ENCODE results near the gene TNFRSF1B.

Gene TNFRSF1B

DNA sequence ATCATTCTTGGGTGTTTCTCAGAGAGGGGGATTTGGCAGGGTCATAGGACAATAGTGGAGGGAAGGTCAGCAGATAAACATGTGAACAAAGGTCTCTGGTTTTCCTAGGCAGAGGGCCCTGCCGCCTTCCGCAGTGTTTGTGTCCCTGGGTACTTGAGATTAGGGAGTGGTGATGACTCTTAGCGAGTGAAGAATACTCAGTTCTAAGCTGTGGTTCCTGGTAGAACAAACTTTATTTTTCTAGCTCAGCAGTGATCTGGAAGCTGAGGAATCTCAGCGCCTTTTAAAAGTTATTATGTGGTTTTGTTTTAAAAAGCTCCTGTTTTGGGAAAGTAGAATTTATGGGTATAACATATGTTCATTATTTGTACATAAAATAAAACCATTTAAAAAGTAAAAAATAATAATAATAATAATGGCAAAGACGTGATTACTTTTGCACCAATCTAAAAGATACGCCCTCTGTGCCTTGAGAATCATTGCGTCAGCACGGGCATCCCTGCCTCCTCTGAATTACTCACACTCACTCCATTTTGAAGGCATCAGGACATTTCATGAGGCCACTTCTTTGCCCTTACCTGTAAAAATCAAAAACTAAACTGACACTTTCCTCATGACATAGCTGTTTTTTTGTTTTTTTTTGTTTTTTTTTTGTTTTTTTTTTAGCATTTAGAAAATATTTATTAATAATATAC lies 29.7 kb upstream of the TNFRSF1B start:
- H3K4me1 Mint-ChIP-seq: peaks cover 47% of the 10 kb centered on the region
- no peak for ATAC-seq
- H3K4me3 Mint-ChIP-seq: no peak overlapping the region
- no peak overlapping the region for H3K27ac Mint-ChIP-seq
- H3K36me3 Mint-ChIP-seq: peaks cover 5% of the 10 kb centered on the region
- H3K27me3 Mint-ChIP-seq: no peaks in the 10 kb centered on the region
- no peaks in the 10 kb centered on the region for H3K9me3 Mint-ChIP-seq

GRCh38 chr1:12138196-12139168 lies 28.3 kb upstream of the TNFRSF1B start:
- no peaks in the 10 kb centered on the region for H3K9me3 Mint-ChIP-seq
- H3K4me3 Mint-ChIP-seq: no peak overlapping the region
- H3K27me3 Mint-ChIP-seq: no peaks in the 10 kb centered on the region
- H3K36me3 Mint-ChIP-seq: peaks cover 5% of the 10 kb centered on the region
- ATAC-seq: no peak
- peaks cover 52% of the 10 kb centered on the region for H3K4me1 Mint-ChIP-seq
- peak overlapping the region; percentile 82 for H3K27ac Mint-ChIP-seq

DNA sequence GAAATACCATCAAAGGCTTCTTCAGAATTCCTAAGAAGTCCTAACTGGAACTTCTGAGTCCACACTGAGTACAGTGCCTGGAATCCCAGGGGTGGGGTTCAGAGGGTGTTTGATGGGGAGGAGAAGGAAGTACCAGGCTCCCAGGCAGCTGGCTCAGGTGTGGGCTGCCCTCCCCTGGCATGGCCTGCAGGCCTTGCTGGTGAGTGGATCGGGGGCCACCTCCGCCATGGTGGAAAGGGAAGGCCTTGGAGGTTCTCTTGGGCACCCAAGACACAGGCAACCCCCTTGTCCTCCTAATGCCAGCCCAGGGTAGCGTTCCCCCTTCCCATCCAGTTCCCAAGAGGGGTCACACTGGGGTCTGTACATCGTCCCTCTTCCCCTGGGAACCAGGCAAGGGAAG lies 26.8 kb upstream of the TNFRSF1B start:
- Mint-ChIP-seq H3K27ac (peak overlapping the region; percentile 82), H3K4me1 (peaks cover 67% of the 10 kb centered on the region), H3K9me3 (no peaks in the 10 kb centered on the region), H3K27me3 (no peaks in the 10 kb centered on the region), H3K36me3 (peaks cover 5% of the 10 kb centered on the region), H3K4me3 (no peak overlapping the region)
- ATAC-seq: no peak

DNA sequence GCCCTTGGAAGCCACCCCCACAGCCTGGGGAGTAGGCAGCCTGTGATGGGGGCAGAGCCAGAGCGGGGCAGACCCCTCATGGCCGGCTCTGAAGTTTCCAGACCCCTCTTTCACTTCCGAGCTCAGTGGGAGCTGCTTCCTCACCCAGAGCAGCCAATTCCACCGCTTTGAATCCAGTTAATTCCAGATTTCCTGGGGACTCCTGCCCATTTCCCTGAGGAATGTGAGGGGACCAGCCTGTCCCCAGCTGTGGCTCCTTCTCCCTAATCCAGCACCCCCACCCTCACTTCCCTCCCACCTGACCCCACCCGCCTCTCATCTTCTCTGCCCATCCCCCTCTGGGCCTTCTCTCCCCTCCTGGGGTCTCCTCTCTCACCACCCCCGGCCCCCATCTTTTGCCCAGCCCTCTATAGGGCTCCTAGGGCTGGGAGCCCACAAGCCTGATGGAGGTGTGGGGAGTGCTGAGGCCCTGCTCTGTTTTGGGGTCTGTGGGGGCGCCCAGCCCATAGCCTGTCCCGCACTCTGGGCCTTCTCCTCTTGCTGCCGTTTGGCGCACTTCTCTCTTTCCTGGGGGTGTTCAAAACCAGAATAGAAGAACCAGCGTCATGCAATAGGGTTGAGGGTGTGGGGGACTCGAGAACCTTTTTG lies 26.2 kb upstream of the TNFRSF1B start:
- peaks cover 5% of the 10 kb centered on the region for H3K36me3 Mint-ChIP-seq
- no peak overlapping the region for H3K4me3 Mint-ChIP-seq
- no peaks in the 10 kb centered on the region for H3K27me3 Mint-ChIP-seq
- H3K4me1 Mint-ChIP-seq: peaks cover 73% of the 10 kb centered on the region
- no peaks in the 10 kb centered on the region for H3K9me3 Mint-ChIP-seq
- no peak for ATAC-seq
- H3K27ac Mint-ChIP-seq: peak overlapping the region; percentile 82

DNA sequence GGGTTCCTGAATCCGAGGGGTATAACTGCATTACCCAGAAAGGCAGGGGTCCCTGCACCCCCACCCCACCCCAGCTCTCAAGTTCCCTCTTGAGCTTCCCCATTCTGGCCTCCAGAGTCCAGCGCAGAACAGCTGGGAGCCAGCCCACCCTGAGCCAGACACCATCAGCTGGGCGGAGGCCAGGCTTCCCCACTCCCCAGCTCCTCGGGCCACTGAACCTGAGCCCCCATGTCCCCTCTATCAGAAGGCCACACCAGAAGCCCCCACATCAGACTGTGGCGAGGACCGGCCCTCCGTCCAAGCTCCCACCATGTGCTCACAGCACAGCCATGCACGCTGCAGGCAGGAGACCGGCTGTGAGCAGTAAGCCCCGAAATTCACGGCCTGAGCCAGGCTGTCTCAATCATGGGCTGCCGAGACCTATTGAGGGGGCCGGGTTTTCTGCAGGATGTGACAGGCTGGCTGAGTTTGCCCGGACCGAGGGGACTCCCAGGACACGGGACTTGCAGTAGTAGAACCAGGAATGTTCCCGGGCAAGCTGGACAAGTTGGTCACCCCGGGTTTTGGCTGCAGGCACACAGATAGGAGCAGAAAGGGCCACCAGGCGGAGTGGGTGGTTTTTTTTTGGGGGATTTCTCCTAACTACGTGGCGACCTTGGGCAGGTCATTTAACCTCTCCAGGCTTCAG lies 25.5 kb upstream of the TNFRSF1B start:
- Mint-ChIP-seq H3K4me1 (peaks cover 80% of the 10 kb centered on the region), H3K4me3 (peak overlapping the region; percentile 16), H3K36me3 (peaks cover 5% of the 10 kb centered on the region), H3K9me3 (no peaks in the 10 kb centered on the region), H3K27ac (peak overlapping the region; percentile 82), H3K27me3 (no peaks in the 10 kb centered on the region)
- ATAC-seq: no peak

DNA sequence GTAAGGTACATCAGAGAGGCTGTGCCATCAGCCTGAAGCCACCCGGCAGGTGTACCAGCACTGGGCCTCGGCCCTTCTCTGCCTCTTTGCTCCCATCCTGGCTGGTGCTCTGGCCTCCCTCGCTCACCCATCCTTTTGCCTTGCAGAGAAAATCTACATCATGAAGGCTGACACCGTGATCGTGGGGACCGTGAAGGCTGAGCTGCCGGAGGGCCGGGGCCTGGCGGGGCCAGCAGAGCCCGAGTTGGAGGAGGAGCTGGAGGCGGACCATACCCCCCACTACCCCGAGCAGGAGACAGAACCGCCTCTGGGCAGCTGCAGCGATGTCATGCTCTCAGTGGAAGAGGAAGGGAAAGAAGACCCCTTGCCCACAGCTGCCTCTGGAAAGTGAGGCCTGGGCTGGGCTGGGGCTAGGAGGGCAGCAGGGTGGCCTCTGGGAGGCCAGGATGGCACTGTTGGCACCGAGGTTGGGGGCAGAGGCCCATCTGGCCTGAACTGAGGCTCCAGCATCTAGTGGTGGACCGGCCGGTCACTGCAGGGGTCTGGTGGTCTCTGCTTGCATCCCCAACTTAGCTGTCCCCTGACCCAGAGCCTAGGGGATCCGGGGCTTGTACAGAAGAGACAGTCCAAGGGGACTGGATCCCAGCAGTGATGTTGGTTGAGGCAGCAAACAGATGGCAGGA lies 24.5 kb upstream of the TNFRSF1B start:
- H3K4me1 Mint-ChIP-seq: peaks cover 90% of the 10 kb centered on the region
- H3K36me3 Mint-ChIP-seq: peaks cover 5% of the 10 kb centered on the region
- peak overlapping the region; percentile 82 for H3K27ac Mint-ChIP-seq
- no peaks in the 10 kb centered on the region for H3K27me3 Mint-ChIP-seq
- no peak overlapping the region for H3K4me3 Mint-ChIP-seq
- no peaks in the 10 kb centered on the region for H3K9me3 Mint-ChIP-seq
- no peak for ATAC-seq

- Mint-ChIP-seq H3K4me1 (peaks cover 93% of the 10 kb centered on the region), H3K4me3 (no peak overlapping the region), H3K27ac (peak overlapping the region; percentile 82), H3K27me3 (no peaks in the 10 kb centered on the region), H3K36me3 (peaks cover 5% of the 10 kb centered on the region), H3K9me3 (no peaks in the 10 kb centered on the region)
- peak; percentile 3 for ATAC-seq
Measured at GRCh38 chr1:12142891-12143630, 23.7 kb upstream of the TNFRSF1B start.

GRCh38 chr1:12143631-12144155 lies 23.1 kb upstream of the TNFRSF1B start:
- ATAC-seq: peak; percentile 74
- Mint-ChIP-seq H3K36me3 (peaks cover 5% of the 10 kb centered on the region), H3K4me1 (peaks cover 93% of the 10 kb centered on the region), H3K4me3 (no peak overlapping the region), H3K9me3 (no peaks in the 10 kb centered on the region), H3K27me3 (no peaks in the 10 kb centered on the region), H3K27ac (peak overlapping the region; percentile 82)

- ATAC-seq: no peak
- H3K4me1 Mint-ChIP-seq: peaks cover 94% of the 10 kb centered on the region
- H3K4me3 Mint-ChIP-seq: no peak overlapping the region
- H3K36me3 Mint-ChIP-seq: peaks cover 3% of the 10 kb centered on the region
- peak overlapping the region; percentile 82 for H3K27ac Mint-ChIP-seq
- H3K9me3 Mint-ChIP-seq: no peaks in the 10 kb centered on the region
- H3K27me3 Mint-ChIP-seq: no peaks in the 10 kb centered on the region
Measured at GRCh38 chr1:12144236-12144635, 22.6 kb upstream of the TNFRSF1B start.

DNA sequence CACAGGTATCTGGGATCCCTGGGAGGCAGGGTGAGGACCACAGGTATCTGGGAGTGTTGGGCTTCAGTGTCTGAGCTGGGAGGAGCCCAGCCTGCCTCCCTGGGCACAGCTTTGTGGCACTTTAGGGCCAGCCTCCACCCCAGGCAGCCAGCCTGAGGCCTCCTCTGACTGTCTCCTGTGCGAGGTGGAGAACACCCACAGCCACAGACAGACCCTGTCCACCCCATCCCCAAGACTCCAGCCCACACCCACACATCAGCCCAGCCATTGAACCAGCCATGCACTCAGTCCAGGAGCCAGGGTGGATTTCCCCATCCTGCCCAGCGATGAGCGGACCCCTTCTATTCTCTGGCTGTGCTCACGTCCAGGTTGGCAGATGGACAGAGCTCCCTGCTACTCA lies 21.8 kb upstream of the TNFRSF1B start:
- H3K4me3 Mint-ChIP-seq: no peak overlapping the region
- peaks cover 94% of the 10 kb centered on the region for H3K4me1 Mint-ChIP-seq
- no peaks in the 10 kb centered on the region for H3K27me3 Mint-ChIP-seq
- peaks cover 4% of the 10 kb centered on the region for H3K36me3 Mint-ChIP-seq
- H3K9me3 Mint-ChIP-seq: no peaks in the 10 kb centered on the region
- no peak for ATAC-seq
- peak overlapping the region; percentile 82 for H3K27ac Mint-ChIP-seq

DNA sequence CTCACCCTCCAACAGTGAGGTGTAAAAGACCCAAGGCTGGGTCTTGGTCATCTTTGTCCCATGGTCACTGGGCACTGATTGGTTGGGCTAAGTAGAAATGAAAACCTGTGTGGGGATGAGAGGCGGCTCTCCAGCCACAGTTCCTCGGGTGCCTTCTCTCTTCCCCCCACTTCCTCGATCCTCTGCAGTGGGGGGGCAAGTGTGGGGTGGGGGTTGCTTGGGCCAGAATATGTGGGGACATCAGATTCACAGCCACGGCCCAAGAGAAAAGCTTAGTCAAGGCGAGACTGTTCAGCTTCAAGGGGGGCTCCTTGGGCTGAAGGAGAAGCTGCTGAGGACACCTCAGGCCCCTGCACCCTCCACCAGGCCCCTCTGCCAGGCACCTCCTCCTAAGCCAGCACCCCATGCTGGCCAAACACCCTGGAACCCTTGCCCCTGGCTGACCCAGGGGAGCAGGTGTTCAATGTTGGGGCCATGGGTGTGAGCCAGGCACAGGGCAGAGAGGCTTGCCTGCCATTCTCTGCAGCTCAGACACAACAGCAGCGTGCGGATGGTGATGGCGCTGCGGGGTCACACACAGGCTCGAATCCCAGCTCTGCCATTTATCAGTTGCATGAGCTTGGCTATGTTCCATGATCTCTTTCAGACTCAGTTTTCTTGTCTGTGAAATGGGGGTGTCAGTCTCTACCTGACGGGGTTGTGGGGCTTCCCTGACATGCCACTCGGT lies 21.0 kb upstream of the TNFRSF1B start:
- H3K36me3 Mint-ChIP-seq: peaks cover 4% of the 10 kb centered on the region
- no peaks in the 10 kb centered on the region for H3K9me3 Mint-ChIP-seq
- no peak overlapping the region for H3K4me3 Mint-ChIP-seq
- no peak for ATAC-seq
- H3K27ac Mint-ChIP-seq: peak overlapping the region; percentile 82
- H3K27me3 Mint-ChIP-seq: no peaks in the 10 kb centered on the region
- peaks cover 98% of the 10 kb centered on the region for H3K4me1 Mint-ChIP-seq

DNA sequence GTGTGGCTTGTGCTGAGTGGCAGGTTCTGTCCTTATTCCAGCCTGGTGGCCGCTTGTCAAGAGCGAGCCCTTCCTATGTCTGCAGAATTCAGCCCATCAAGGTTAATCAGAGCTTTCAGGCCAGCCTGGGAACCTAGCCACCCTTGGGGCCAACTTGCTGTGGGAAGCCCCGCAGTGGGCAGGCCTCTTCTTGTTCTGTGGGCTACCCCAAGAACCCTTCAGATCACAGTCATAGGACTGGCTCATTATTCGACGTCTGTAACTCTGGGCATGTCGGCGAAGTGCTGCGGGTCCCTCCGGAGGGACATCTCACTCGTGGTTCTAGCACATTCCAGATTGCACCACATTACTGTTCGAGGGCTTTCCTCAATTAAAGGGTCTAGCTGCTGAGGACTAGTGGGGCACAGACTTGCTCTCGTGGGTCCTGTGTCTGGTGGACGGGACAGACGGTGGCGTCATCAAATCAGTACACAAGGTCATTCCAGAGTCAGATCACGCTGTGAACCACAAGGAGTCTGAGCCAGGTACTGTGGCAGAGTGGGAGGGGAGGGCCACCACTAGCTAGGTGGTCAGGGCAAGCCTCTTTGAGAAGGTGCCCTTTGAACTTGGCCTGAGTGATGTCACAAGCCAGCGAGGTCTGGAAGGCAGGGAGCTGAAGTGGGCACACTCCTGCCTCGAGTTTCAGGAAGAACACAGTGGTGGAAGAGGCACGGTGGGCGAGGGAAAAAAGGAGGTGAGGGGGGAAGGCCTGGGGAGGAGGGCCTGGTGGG lies 20.3 kb upstream of the TNFRSF1B start:
- H3K4me1 Mint-ChIP-seq: peaks cover 98% of the 10 kb centered on the region
- peak overlapping the region; percentile 82 for H3K27ac Mint-ChIP-seq
- ATAC-seq: no peak
- H3K27me3 Mint-ChIP-seq: no peaks in the 10 kb centered on the region
- peaks cover 4% of the 10 kb centered on the region for H3K36me3 Mint-ChIP-seq
- H3K9me3 Mint-ChIP-seq: no peaks in the 10 kb centered on the region
- H3K4me3 Mint-ChIP-seq: no peak overlapping the region
